HG02798 (cell line): ENCODE results near the gene DRC7.
"Not testable (repeated sequence)": the region's sequence is repeated elsewhere in the genome, so short reads cannot be mapped to it uniquely, and the experiment has no call there.

Experiments
- ATAC-seq: cut with Tn5 transposase; IDR thresholded peaks from one replicate; pipeline ENCODE4 v1.9.1; 2021; ENCODE audit warnings: mild to moderate bottlenecking; ENCODE audit not compliant: unreplicated experiment, poor library complexity

Gene DRC7

DNA sequence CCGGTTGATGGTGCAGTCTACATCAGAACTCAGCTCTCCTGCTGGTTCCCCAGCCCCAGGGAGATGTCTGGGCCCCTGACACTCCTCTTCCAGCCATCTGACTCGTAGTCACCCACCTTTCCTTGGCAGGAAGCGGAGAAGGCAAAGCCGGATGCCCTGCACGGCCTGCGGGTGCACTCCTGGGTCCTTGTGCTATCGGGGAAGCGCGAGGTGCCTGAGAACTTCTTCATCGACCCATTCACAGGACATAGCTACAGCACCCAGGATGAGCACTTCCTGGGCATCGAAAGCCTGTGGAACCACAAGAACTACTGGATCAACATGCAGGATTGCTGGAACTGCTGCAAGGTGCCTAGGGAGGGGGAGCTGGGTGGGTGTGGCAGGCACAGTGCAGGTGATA is 12.7 kb downstream of the DRC7 start:
- ATAC-seq, result no peak

DNA sequence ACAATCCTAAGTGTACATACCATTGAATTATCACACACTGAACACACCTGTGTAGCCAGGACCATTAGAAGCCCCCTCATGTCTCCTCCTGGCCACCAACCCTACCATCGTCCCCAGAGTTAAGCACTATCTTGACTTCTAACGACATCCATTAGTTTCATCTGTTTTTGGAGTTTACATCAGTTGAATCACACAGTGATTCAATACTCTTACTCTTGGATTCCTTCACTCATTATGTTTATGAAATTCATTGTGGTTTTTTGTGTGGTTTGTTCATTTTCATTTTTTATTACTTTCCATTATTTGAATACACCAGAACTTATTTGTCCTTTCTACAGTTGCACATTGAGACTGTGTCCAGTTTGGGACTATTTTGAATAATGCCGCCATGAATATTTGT is 13.6 kb downstream of the DRC7 start:
- no peak for ATAC-seq

GRCh38 chr16:57709663-57710062 is 15.1 kb downstream of the DRC7 start:
- no peak for ATAC-seq

GRCh38 chr16:57711346-57711745 is 16.7 kb downstream of the DRC7 start:
- no peak for ATAC-seq

DNA sequence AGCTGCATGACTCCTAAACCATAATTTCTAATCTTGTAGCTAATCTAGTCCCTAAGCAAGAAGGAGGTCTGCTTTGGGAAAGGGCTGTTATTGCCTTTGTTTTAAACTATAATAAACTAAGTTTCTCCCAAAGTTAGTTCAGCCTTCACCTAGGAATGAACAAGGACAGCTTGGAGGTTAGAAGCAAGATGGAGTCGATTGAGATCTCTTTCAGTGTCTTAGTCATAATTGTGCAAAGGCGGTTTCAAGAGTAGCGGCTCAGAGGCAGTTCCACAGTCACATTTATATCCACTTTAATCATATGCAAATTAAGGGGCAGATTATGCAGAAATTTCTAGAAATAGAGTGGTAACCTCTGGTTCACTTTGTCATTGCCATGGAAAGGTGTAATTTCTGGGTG is 17.4 kb downstream of the DRC7 start:
- ATAC-seq, result no peak

DNA sequence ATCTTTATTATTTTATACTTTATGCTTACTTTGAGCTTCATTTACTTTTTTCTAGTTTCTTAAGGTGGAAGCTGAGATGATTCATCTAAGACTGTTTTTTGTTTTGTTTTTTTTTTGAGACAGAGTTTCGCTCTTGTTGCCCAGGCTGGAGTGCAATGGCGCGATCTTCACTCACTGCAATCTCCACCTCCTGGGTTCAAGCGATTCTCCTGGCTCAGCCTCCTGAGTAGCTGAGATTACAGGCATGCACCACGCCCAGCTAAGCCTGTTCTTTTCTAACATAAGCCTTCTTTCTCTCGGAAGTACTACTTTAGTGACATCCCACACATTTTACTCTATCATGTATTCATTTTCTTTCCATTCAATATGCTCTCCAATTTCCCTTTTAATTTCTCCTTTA is 18.0 kb downstream of the DRC7 start:
- not testable (repeated sequence) for ATAC-seq

- ATAC-seq, result no peak
Observed at GRCh38 chr16:57713596-57713995, 19.0 kb downstream of the DRC7 start.

DNA sequence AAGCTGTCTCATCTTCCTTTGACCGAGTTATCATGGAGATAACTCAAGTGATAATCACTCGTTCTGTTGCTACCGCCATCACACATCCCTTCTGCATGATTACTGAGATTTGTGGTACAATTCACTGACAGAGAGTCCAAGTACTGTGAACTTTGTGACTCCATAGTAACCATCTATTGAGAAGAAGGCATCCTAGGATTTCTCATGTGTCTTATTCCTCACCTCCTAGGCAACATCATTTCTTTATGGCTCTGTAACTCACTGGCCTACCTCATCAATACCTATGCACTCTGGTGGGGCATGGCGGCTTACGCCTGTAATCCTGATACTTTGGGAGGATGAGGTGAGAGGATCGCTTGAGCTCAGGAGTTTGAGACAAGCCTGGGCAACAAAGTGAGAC is 19.4 kb downstream of the DRC7 start:
- ATAC-seq, result no peak

- no peak for ATAC-seq
Observed at GRCh38 chr16:57720142-57720575, 25.6 kb downstream of the DRC7 start.

GRCh38 chr16:57721356-57722209 is 27.0 kb downstream of the DRC7 start:
- no peak for ATAC-seq

DNA sequence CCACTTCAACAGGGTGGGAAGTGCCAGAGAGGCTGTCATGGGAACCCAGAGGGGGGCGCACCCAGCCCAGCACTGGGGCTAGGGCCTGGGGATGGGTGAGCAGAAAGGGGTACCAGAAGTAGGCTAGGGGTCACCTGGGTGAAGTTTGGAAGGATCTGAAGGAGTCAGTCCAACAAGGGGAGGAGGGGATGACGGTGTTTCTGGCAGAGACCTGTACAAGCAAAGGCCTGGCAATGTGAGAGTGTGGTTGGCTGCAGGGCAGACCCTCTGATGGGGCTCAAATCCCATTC is 27.5 kb downstream of the DRC7 start:
- ATAC-seq, result no peak

GRCh38 chr16:57722651-57723050 is 28.0 kb downstream of the DRC7 start:
- ATAC-seq, result no peak

- ATAC-seq, result no peak
Observed at GRCh38 chr16:57723170-57723569, 28.6 kb downstream of the DRC7 start.

GRCh38 chr16:57724531-57724930 is 29.9 kb downstream of the DRC7 start:
- ATAC-seq, result no peak

- ATAC-seq, result no peak
Observed at GRCh38 chr16:57725151-57725550, 30.5 kb downstream of the DRC7 start.

DNA sequence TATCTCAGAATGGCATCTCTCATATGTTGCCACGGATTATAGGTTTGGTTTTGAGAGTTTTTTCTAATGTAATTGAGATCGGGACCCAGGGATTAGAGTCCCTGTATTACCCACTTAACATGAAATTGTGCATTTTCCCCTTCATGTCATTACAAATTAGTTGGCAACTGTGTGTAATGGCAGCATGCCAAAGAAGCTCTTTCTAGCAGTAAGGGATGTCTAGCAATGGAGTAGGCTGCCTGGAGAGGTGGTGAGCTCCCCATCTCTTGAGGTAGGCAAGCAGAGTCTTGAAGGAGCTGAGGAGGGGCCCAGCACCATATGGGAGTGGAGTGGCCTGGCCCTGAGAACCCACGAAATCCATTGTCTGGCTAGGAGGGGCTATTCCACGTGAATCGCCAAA is 30.9 kb downstream of the DRC7 start:
- ATAC-seq, result no peak

DNA sequence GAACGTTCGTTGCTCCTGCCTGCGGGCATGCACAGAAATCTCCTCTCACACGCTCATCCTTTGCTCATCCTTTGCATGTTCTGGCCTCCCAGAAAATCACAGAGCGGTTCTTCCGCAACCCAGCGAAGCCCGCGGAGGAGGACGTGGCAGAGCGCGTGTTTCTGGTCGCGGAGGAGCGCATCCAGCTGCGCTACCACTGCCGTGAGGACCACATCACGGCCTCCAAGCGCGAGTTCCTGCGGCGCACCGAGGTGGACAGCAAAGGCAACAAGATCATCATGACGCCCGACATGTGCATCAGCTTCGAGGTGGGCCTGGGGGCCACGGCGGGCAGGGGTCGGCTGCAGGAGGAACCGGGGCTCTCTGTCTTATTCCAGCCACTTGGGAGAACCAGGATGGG is 31.4 kb downstream of the DRC7 start:
- ATAC-seq, result no peak

- no peak for ATAC-seq
Observed at GRCh38 chr16:57726433-57726947, 31.9 kb downstream of the DRC7 start.

DNA sequence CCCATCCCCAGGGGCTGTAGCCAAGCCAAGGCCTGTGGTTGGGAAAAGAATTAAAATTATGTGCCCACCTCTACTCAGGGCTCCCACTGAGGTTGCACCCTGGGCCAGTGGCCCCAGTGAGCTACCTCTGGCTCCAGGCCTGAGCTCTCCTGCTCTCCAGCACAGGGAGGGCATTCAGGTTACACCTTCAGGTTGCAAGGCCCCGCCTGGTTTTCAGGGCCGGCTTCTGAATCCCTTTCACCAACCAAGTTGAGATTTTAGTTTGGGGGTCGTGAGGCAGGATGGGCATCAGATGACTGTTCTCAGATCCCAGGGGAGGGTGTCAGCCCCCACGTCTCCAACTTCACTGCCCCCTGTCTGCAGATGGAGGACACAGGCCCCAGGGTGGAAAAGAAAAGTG is 33.0 kb downstream of the DRC7 start:
- ATAC-seq, result no peak

DNA sequence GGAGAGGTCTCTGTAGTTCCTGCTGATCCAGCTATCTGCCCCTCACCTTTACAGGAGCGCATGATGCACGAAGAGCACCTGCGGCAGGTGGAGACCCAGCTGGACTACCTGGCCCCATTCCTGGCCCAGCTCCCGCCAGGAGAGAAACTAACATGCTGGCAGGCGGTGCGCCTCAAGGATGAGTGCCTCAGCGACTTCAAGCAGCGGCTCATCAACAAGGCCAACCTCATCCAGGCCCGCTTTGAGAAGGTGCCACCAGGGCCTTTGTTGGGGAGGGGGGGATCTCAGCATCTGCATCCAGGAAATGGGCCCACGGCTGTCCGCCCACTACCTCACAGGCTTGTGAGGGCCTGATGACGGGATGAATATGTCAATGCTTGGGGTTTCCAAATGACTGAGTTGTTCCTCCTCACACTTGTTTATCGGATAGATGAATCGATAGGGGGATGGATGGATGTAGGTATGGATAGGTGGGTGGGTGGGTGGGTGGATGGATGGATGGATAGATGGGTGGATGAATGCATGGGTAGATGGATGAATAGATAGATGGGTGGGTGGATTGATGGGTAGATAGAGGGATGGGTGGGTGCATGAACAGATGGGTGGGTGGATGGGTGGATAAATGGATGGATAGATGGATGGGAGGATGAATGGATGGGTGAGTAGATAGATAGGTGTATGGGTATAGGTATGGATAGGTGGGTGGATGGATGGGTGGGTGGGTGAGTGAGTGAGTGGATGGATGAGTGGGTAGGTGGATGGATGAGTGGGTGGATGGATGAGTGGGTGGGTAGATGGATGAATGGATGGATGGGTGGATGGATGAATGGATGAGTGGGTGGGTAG is 34.0 kb downstream of the DRC7 start:
- no peak for ATAC-seq

GRCh38 chr16:57729182-57729484 is 34.5 kb downstream of the DRC7 start:
- no peak for ATAC-seq

GRCh38 chr16:57729852-57730251 is 35.2 kb downstream of the DRC7 start:
- ATAC-seq, result not testable (repeated sequence)
